Occipital lobe (tissue), 2 donors: ENCODE results near the gene KDM1A. TPM values are rescaled to one million over a fixed set of nuclear protein-coding genes. Genes with fewer than 3 reads are reported as not detected.

Source experiments
- DNase-seq: peaks from one replicate; lab custom pipeline; 2025; lab: John Stamatoyannopoulos, UW
- total RNA-seq: library from RNA; depleted of rRNA; stranded (reverse); fragments of >200 nt; gene quantifications from one replicate; pipeline ENCODE4 v1.2.3, GENCODE V29; 2014

Gene KDM1A
- total RNA-seq, 1 donor from 2014 or later, result 223 TPM

GRCh38 chr1:23069675-23070074 lies 50.4 kb downstream of the KDM1A start:
- no peak for DNase-seq

GRCh38 chr1:23074012-23074411 lies 54.7 kb downstream of the KDM1A start:
- DNase-seq, result no peak

- DNase-seq, result no peak
These were observed 59.8 kb downstream of the KDM1A start for GRCh38 chr1:23079025-23079424.

DNA sequence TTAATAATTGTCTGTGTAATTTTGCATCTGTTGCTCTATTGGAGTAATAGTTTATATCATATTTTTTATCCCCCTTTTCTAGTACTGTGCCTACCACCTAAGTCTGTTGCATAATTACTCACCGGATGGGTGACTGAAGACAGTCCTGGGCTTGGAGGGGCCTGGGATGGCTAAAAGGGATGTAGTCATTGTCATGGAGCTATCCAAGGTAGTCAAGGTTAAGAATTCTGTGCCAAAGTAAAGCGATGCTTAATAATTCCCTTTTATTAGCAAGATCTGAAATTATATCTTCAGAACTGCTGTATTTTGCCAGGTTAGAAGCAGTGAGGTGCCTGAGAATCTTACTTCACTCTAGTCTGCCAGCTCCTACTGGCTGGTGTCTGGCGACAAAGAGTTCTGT lies 61.6 kb downstream of the KDM1A start:
- no peak for DNase-seq

GRCh38 chr1:23081376-23081775 lies 62.1 kb downstream of the KDM1A start:
- no peak for DNase-seq

- DNase-seq, result no peak
These were observed 64.6 kb downstream of the KDM1A start for GRCh38 chr1:23083714-23084480.

DNA sequence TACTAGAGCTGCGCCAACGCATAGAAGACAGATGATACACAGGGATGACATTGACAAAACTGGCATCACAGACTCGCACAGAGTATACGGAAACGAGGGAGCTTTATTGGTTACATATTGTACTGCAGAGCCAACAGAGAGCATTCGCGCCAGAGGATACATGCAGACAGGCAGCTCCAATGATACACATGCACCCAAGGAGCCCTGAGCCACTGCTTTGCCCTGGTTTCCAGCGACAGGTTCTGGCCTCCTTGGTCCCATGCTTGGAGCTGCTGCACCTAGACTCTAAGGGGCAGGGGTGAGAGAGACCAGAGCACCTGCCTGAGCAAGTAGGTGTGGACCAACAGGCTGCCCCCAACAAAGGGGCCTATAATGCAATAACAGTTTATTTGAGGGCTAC lies 65.6 kb downstream of the KDM1A start:
- DNase-seq, result no peak

DNA sequence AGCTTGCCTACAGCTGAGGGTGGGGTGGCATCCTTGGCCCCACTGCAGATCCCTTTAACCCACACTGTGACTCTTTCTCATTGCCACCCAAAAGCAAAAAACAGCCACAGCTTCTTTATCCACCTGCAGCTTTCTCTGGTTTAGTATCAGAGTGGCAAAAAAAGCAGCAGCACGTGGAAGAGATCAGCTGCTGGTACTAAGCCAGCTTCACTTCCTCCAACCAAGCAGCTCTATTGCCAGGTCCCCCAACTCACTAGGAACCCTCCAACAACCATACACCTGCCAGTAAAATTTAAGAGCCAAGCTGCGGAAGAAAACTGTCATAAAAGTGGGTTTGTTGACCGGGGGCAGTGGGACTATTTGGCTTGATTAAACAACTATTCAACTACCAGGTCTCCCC lies 66.4 kb downstream of the KDM1A start:
- no peak for DNase-seq

- DNase-seq, result no peak
These were observed 68.8 kb downstream of the KDM1A start for GRCh38 chr1:23088027-23088426.

DNA sequence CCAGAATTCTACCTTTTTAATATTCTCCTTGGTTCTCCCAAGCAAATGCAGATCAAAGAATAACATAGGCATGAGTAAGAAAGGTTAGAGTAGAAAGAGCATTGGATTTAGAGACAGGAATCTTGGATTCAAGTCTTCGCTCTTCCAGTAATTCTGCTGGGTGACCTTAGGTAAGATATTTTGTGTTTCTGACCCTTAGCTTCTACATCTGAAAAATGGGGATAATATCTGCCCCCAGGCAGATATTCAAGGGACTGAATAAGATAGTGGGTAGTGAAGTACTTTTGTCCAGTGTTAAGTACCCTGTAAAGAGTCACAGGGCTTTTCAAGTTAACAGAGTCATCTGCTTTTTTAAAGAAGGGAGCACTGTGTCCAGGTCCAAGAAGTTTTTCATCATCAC lies 70.8 kb downstream of the KDM1A start:
- DNase-seq, result no peak

DNA sequence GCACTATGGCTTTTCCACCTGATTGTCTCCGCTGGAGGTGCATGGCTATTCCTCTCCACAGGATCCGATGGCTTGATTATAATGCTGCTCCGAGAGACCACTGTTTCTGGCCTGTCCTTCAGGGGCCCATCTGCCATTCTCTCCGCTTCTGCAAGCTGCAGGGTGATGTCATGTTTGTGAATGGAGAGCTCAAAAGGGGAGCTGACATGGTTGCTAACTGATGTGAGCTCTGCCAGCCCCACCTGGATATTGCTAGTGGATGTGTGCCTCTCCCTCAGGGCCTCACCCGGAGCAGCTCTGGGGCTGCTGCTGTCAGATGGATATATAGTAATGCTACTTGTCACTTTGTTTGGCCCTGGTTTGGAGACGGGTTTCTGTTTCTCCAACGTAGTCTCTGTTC lies 72.3 kb downstream of the KDM1A start:
- DNase-seq, result no peak

DNA sequence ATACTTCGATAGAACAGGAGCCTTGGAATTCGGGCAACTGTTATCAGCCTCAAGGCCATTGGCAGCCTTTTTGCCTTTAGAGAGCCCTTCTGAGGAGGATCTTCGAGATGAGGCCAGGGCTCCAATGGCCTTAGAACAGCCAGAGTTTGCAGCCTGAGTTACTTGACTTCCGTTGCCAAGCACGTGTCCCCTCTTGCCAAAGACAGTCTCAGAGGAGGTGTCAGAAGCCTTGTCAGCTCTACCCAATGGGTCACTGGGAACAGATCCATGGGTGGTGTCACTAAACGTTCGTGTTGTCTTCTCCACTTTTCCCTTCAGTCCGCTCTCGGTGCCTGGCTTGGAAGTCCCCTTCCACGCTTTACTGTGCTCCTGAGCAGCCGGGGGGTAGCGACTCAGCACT lies 73.2 kb downstream of the KDM1A start:
- no peak for DNase-seq

DNA sequence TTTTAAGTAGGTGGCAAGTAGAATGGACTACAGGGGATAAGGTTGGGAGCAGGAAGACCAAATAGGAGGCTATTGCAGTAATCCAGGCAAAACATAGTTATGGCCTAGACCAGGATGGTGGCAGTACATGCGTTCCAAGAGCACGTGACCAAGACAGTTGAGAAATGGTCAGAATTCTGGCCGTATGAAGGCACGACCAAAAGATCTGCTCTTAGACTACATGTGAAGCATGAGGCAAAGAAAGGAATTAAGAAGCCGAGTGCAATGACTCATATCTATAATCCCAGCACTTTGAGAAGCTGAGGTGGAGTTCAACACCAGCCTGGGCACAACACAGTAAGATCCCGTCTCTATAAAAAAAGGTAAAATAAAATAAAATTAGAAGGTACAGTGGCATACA lies 78.0 kb downstream of the KDM1A start:
- no peak for DNase-seq

GRCh38 chr1:23098463-23099170 lies 79.3 kb downstream of the KDM1A start:
- peak; percentile 20 for DNase-seq

- no peak for DNase-seq
These were observed 79.9 kb downstream of the KDM1A start for GRCh38 chr1:23099171-23099536.

DNA sequence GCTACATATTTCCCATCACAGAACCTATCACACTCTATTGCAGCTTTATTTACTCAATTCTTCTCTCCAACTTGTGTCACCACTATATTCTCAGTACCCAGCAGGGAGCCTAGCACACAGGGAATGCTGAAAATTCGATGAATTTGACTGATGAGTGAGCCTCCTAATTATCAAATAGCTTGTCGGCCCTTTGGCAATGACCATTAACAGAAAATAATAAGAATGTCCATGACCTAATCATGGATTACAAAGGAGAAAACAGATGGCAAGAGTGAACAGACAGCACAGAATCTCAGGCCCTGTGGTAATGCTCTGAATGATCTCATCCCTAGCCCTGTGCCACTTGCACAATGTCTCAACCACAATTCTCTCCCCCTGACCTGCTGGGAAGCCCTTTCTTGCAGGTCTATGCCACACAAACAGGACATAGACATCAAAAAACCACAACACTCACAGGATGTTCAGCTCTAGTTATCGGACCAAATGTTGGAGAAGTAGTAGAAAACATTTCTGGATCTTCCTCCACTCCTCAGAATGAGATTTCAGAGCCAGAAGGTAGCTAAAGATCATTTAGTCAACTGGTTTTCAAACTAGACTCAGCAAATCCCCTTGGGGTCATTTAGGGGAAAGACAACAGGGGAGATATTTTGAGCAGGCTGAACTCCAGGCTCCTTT lies 80.9 kb downstream of the KDM1A start:
- DNase-seq, result no peak

GRCh38 chr1:23101101-23101827 lies 82.0 kb downstream of the KDM1A start:
- DNase-seq, result no peak

- no peak for DNase-seq
These were observed 82.6 kb downstream of the KDM1A start for GRCh38 chr1:23101887-23102286.

DNA sequence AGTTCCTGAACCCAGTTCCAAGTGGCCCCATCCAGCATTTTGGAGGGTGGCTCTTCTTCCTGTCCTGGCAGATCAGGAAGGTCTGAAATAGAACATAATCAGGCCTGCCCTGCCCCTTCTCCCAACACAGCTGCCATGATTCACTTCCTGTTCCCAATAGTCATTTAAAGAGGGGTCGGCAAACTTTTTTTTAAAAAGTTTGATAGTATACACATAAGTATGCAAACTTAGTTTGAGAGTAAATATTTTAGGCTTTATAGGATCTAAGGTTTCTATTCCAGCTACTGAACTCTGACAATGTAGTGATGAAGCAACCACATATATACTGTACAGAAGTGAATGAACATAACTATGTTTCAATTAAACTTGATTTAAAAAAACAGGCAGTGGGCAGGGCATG lies 83.0 kb downstream of the KDM1A start:
- DNase-seq, result no peak

DNA sequence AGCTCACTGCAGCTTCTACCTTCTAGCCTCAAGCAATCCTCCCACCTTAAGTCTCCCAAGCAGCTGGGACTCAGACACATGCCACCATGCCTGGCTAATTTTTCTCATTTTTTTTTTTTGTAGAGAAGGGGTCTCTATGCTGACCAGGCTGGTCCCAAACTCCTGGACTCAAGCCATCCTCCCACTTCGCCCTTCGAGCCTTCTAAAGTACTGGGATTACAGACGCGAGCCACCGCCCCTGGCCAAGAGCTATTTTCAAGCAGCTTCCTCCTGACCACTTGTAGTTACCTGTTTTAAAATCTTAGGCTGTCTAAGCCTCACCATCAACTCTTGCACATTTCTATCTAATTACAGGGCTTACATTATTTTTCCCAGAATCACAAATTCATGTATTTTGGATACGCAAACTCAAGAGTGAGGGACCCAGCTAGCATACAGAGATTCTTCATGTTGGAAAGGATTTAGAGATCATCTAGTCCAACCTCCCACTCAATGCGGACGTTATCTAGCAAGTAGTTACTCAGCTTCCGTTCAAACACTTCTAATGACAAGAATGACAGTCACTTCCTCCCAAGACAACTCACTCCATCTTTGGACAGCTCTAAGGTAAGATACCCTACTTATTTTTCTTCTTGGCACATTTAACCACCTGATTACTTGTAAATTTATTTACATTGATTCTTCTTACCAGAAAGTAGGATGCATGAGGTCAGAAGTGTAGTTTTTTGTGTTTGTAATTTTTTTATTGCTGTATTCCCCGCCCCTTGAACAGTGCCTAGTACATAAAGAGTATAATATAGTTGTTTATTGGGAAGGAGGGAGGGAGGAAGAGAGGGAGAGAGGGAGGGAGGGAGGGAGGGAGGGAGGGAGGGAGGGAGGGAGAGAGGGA lies 84.0 kb downstream of the KDM1A start:
- no peak for DNase-seq
